SK-N-SH (cell line): Measurements from ENCODE around the gene NLRP1. TPM values are rescaled to one million over a fixed set of nuclear protein-coding genes. Genes with fewer than 3 reads are reported as not detected.

Experiments
- CTCF ChIA-PET: fragments of 300-600, 350-600 bp; formaldehyde crosslinking; extraction: SDS; loops from one replicate; lab custom pipeline; 2021; lab: Yijun Ruan, JAX
- POLR2A ChIA-PET: fragments of 350-600 bp; sonication (Branson Sonifier 250); formaldehyde crosslinking; extraction: SDS; loops from one replicate; lab custom pipeline; 2020; ENCODE audit warnings: antibody characterized with exemption, inconsistent platforms; lab: Yijun Ruan, JAX
- DNase-seq: peaks from one replicate; pipeline ENCODE4 v3.0.0; 2012
- H2AFZ ChIP-seq: fragments of 200-600 bp; sonication (generic); 2 replicates; pipeline ENCODE4 v1.8.1; 2016; ENCODE audit warnings: antibody characterized with exemption, mild to moderate bottlenecking, low read depth
- H3F3A ChIP-seq: fragments of 200-600 bp; sonication (generic); replicated peaks from 2 replicates; pipeline ENCODE3; 2016; ENCODE audit warnings: antibody characterized with exemption, mild to moderate bottlenecking; ENCODE audit not compliant: insufficient read depth
- H3K27ac ChIP-seq, 2 experiments: fragments of 200-500 bp in 1 of 2; fragments of 200-600 bp in 1 of 2; sonication (Bioruptor generic) in 1 of 2; sonication (generic), shearing (Covaris generic) in 1 of 2; 2 replicates each; pipeline versions ENCODE4 v1.5.1 to v1.6.1; 2014 to 2016; ENCODE audit warnings: low read depth in 2 of 2, inconsistent platforms in 1 of 2, low read length in 1 of 2, mild to moderate bottlenecking in 1 of 2, mixed read lengths in 1 of 2
- H3K27me3 ChIP-seq: fragments of 200-600 bp; sonication (generic), shearing (Covaris generic); 2 replicates; pipeline ENCODE4 v1.6.1; 2016; ENCODE audit warnings: mixed run types; ENCODE audit not compliant: insufficient read depth
- H3K36me3 ChIP-seq, 2 experiments: fragments of 200-500 bp in 1 of 2; fragments of 200-600 bp in 1 of 2; sonication (Bioruptor generic) in 1 of 2; sonication (generic) in 1 of 2; replicated peaks in 1 of 2; 2 replicates each; pipeline versions ENCODE3 to v1.5.1; 2014 to 2016; ENCODE audit warnings: low read length in 1 of 2, mild to moderate bottlenecking in 1 of 2; ENCODE audit not compliant: insufficient read depth in 2 of 2, control insufficient read depth in 1 of 2
- H3K4me1 ChIP-seq, 2 experiments: fragments of 200-500 bp in 1 of 2; fragments of 200-600 bp in 1 of 2; sonication (Bioruptor generic) in 1 of 2; sonication (generic), shearing (Covaris generic) in 1 of 2; 2 replicates each; pipeline versions ENCODE4 v1.5.1 to v1.6.1; 2014 to 2016; ENCODE audit warnings: low read depth in 1 of 2, low read length in 1 of 2, mixed run types in 1 of 2; ENCODE audit not compliant: insufficient read depth in 2 of 2, control insufficient read depth in 1 of 2
- H3K4me2 ChIP-seq: fragments of 200-600 bp; sonication (generic), shearing (Covaris generic); 2 replicates; pipeline ENCODE4 v1.6.1; 2017; ENCODE audit warnings: mixed run types
- H3K4me3 ChIP-seq, 2 experiments: fragments of 200-500 bp in 1 of 2; fragments of 200-600 bp in 1 of 2; sonication (Bioruptor generic) in 1 of 2; sonication (generic), shearing (Covaris generic) in 1 of 2; 2 replicates each; pipeline versions ENCODE4 v1.5.1 to v1.8.1; 2014 to 2016; ENCODE audit warnings: low read depth in 2 of 2, inconsistent platforms in 1 of 2, low read length in 1 of 2, mild to moderate bottlenecking in 1 of 2, mixed read lengths in 1 of 2, moderate library complexity in 1 of 2
- H3K79me2 ChIP-seq: fragments of 200-600 bp; sonication (generic); 2 replicates; pipeline ENCODE4 v1.8.1; 2017; ENCODE audit warnings: mild to moderate bottlenecking; ENCODE audit not compliant: insufficient read depth
- H3K9ac ChIP-seq: fragments of 200-600 bp; sonication (generic); 2 replicates; pipeline ENCODE4 v1.6.1; 2017; ENCODE audit warnings: mixed run types
- H3K9me2 ChIP-seq: fragments of 200-600 bp; sonication (generic); 2 replicates; pipeline ENCODE4 v1.6.1; 2017; ENCODE audit warnings: mixed run types
- H3K9me3 ChIP-seq: fragments of 200-600 bp; sonication (generic); 2 replicates; pipeline ENCODE4 v1.6.1; 2017; ENCODE audit warnings: mixed run types, mild to moderate bottlenecking, moderate library complexity
- H4K20me1 ChIP-seq: fragments of 200-600 bp; sonication (generic); 2 replicates; pipeline ENCODE4 v1.6.1; 2017; ENCODE audit warnings: mild to moderate bottlenecking, mixed run types; ENCODE audit not compliant: insufficient read depth
- EP300 ChIP-seq, 2 experiments: IDR thresholded peaks; 2 replicates each; pipeline versions ENCODE4 v1.4.0 to v1.6.1; 2012; ENCODE audit warnings: borderline replicate concordance in 1 of 2, low read depth in 1 of 2, low read length in 1 of 2
- FOXJ3 ChIP-seq: sonication (generic); formaldehyde crosslinking; IDR thresholded peaks from 2 replicates; pipeline ENCODE4 v1.5.1; 2020; ENCODE audit warnings: mild to moderate bottlenecking, missing genetic modification reagents
- GATA2 ChIP-seq: sonication (generic); formaldehyde crosslinking; IDR thresholded peaks from 2 replicates; pipeline ENCODE4 v1.5.0; 2020; ENCODE audit warnings: mild to moderate bottlenecking, missing genetic modification reagents
- MEF2A ChIP-seq: IDR thresholded peaks from 2 replicates; pipeline ENCODE4 v1.4.0; 2012; ENCODE audit warnings: low read depth, borderline replicate concordance
- RCOR1 ChIP-seq: fragments of 150-350 bp; IDR thresholded peaks from 2 replicates; pipeline ENCODE4 v1.6.1; 2017; ENCODE audit warnings: antibody characterized with exemption, low read length
- TAF1 ChIP-seq: IDR thresholded peaks from 2 replicates; pipeline ENCODE4 v1.6.1; 2012; ENCODE audit warnings: low read depth, mild to moderate bottlenecking, low read length, moderate library complexity, borderline replicate concordance
- TEAD4 ChIP-seq: IDR thresholded peaks from 2 replicates; pipeline ENCODE4 v1.4.0; 2012; ENCODE audit warnings: mild to moderate bottlenecking, borderline replicate concordance; ENCODE audit not compliant: insufficient read depth
- YY1 ChIP-seq: IDR thresholded peaks from 2 replicates; pipeline ENCODE4 v1.4.0; 2012; ENCODE audit warnings: low read depth, mild to moderate bottlenecking
- WGBS: methylation state at CpG from one replicate; pipeline ENCODE4 v1.1.6; 2017; ENCODE audit warnings: low lambda C conversion rate; 5-methylcytosine and 5-hydroxymethylcytosine counted together
- polyA plus RNA-seq, 3 experiments: library from polyadenylated mRNA; depleted of rRNA; stranded (reverse); fragments of >200 nt; gene quantifications; 2 replicates each; pipeline ENCODE4 v1.2.3, GENCODE V29; 2012
- TF ChIP-seq, protein P1 (sequence below): fragments of 150-350 bp; IDR thresholded peaks from 2 replicates; pipeline ENCODE4 v1.6.1; 2016; ENCODE audit warnings: mild to moderate bottlenecking, low read depth, low read length
- TF ChIP-seq, protein P2 (sequence below): IDR thresholded peaks from 2 replicates; pipeline ENCODE4; 2012
- TF ChIP-seq, protein P3 (sequence below): IDR thresholded peaks from 2 replicates; pipeline ENCODE4 v1.4.0; 2012; ENCODE audit warnings: low read depth
- TF ChIP-seq, protein P4 (sequence below): IDR thresholded peaks from 2 replicates; pipeline ENCODE4 v1.4.0; 2012; ENCODE audit warnings: low read depth, borderline replicate concordance
- TF ChIP-seq, protein P5 (sequence below): IDR thresholded peaks from 2 replicates; pipeline ENCODE4 v1.6.1; 2012; ENCODE audit warnings: mild to moderate bottlenecking, low read depth, low read length, moderate library complexity

Gene NLRP1
- polyA plus RNA-seq, 1 of the 3 experiments (the other 2 are of a cell fraction) = 51.4 TPM

DNA sequence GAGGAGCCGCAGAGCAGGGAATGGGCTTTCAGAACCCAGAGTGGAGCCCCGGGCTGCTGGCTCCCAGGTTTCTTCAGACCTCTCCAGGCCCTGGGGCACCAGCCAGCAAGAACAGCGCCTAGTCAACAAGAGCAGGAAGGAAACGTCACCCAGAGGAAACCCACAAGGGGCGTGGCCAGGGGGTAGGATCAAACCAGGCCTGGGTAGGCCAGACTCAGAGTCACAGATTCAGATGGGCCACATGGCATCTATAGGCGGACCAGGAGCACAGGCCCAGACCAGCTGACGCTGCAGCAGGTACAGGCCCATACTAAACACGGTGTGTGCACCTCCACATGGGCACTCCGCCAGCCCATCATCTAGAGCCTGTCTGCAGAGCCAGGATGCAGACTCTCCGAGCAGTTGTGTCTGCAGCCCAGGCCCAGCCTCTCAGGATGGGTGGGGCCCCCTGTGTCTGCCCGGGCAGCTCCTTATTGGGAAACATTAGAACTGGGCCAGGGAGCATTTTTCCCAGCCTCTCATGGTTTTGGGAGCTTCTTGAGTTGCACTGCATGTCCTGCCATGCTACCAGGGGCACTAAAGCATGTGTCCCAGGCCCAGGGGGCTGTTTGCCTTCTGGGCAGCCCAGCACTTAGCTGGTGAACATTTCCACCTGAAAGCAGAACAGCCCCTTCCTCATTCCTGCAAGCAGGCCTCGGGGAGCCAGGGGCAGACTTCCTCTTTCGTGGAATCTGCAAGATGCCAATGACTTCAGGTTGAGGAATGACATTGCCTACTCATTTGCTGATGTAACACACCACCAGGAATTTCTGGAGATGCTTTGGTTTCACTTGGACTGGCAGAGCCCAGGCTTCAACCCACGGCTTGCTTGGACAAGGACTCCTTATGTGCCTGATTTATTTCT, at the start of gene NLRP1 (continued):
- TF ChIP-seq YY1 (no peak), MEF2A (no peak), RCOR1 (no peak)
- TF ChIP-seq, protein P1, sequence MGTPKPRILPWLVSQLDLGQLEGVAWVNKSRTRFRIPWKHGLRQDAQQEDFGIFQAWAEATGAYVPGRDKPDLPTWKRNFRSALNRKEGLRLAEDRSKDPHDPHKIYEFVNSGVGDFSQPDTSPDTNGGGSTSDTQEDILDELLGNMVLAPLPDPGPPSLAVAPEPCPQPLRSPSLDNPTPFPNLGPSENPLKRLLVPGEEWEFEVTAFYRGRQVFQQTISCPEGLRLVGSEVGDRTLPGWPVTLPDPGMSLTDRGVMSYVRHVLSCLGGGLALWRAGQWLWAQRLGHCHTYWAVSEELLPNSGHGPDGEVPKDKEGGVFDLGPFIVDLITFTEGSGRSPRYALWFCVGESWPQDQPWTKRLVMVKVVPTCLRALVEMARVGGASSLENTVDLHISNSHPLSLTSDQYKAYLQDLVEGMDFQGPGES = no peak
- TF ChIP-seq, protein P2, sequence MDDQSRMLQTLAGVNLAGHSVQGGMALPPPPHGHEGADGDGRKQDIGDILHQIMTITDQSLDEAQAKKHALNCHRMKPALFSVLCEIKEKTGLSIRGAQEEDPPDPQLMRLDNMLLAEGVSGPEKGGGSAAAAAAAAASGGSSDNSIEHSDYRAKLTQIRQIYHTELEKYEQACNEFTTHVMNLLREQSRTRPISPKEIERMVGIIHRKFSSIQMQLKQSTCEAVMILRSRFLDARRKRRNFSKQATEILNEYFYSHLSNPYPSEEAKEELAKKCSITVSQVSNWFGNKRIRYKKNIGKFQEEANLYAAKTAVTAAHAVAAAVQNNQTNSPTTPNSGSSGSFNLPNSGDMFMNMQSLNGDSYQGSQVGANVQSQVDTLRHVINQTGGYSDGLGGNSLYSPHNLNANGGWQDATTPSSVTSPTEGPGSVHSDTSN = peak; percentile 59; the same call in 1 of the 2 replicates
- TF ChIP-seq, protein P3, sequence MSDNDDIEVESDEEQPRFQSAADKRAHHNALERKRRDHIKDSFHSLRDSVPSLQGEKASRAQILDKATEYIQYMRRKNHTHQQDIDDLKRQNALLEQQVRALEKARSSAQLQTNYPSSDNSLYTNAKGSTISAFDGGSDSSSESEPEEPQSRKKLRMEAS = peak; percentile 91
- TF ChIP-seq, protein P4, sequence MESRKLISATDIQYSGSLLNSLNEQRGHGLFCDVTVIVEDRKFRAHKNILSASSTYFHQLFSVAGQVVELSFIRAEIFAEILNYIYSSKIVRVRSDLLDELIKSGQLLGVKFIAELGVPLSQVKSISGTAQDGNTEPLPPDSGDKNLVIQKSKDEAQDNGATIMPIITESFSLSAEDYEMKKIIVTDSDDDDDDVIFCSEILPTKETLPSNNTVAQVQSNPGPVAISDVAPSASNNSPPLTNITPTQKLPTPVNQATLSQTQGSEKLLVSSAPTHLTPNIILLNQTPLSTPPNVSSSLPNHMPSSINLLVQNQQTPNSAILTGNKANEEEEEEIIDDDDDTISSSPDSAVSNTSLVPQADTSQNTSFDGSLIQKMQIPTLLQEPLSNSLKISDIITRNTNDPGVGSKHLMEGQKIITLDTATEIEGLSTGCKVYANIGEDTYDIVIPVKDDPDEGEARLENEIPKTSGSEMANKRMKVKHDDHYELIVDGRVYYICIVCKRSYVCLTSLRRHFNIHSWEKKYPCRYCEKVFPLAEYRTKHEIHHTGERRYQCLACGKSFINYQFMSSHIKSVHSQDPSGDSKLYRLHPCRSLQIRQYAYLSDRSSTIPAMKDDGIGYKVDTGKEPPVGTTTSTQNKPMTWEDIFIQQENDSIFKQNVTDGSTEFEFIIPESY = 0 out of 2 replicates have a peak, but pooled peaks have one; percentile 38

DNA sequence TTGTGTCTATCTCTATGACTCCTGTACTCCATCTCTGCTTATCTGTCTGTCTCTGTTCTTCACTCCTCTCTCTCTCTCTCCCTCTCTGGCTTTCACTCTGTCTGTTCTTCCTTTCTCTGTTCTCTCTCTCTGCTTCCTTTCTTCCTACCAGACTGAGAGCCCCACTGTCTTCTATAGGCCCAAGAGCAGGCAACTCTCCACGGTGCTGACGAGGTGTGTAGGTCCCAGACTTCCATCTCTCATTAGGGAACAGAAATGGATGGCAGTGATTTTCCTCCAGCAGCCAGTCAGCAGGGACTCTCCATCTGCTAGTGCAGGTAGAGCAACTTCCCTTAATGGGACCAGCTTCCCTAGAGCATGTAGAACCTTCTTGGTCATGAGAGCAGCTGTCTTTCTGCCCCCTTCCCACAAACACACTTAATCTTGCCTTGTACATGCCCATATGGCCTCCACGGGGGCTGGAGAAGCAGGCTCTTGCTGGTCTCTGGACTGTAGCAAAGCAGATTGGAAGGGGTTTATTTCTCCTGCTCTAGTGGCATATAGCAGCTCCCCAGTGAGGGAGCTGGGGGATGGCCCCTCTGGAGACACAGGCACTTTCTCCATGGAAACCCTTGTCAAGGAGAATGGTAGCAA, 47.8 kb upstream of the NLRP1 start:
- Histone ChIP-seq H3K4me3 (no peak overlapping the region), H3K9ac (no peak overlapping the region), H3K27ac (no peak overlapping the region), H3K36me3 (no peaks in the 10 kb centered on the region), H2AFZ (no peak overlapping the region), H3K27me3 (no peaks in the 10 kb centered on the region; the same call in 1 of the 2 replicates), H3F3A (peaks cover 13% of the 10 kb centered on the region), H3K4me2 (no peak overlapping the region), H3K9me3 (no peaks in the 10 kb centered on the region)
- ChIA-PET POLR2A (no interaction called here), CTCF (interaction anchor here (1.4 kb wide), 1 partner anchor 23 kb away, joined by 4 read pairs; no protein-coding TSS in a partner anchor)
- TF ChIP-seq GATA2 (CRISPR knock-in tag) (no peak), EP300 (IDR thresholded peaks at IDR 0.05; ENCODE audit: borderline replicate concordance in 1 of 2, low read depth in 1 of 2, low read length in 1 of 2) (no peak), FOXJ3 (CRISPR knock-in tag) (no peak), TAF1 (no peak), TEAD4 (no peak)
- TF ChIP-seq, protein P5, sequence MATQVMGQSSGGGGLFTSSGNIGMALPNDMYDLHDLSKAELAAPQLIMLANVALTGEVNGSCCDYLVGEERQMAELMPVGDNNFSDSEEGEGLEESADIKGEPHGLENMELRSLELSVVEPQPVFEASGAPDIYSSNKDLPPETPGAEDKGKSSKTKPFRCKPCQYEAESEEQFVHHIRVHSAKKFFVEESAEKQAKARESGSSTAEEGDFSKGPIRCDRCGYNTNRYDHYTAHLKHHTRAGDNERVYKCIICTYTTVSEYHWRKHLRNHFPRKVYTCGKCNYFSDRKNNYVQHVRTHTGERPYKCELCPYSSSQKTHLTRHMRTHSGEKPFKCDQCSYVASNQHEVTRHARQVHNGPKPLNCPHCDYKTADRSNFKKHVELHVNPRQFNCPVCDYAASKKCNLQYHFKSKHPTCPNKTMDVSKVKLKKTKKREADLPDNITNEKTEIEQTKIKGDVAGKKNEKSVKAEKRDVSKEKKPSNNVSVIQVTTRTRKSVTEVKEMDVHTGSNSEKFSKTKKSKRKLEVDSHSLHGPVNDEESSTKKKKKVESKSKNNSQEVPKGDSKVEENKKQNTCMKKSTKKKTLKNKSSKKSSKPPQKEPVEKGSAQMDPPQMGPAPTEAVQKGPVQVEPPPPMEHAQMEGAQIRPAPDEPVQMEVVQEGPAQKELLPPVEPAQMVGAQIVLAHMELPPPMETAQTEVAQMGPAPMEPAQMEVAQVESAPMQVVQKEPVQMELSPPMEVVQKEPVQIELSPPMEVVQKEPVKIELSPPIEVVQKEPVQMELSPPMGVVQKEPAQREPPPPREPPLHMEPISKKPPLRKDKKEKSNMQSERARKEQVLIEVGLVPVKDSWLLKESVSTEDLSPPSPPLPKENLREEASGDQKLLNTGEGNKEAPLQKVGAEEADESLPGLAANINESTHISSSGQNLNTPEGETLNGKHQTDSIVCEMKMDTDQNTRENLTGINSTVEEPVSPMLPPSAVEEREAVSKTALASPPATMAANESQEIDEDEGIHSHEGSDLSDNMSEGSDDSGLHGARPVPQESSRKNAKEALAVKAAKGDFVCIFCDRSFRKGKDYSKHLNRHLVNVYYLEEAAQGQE = peak; percentile 90
- TF ChIP-seq, all 33 proteins: peak for 1
- no peaks in the 10 kb centered on the region for H3K9me2 ChIP-seq
- no peaks in the 10 kb centered on the region for H3K79me2 ChIP-seq
- no peak for DNase-seq
- WGBS = 1% methylated on average over 3 of the region's 3 CpGs
- H3K4me1 ChIP-seq = peaks cover 0 to 24% of the 10 kb centered on the region in 2 experiments; a peak in 1 of 4 replicates
- no peaks in the 10 kb centered on the region for H4K20me1 ChIP-seq
